OCI-M1 (cell line): Measurements from ENCODE around the gene MEGF8.
"Not testable (repeated sequence)": the region's sequence is repeated elsewhere in the genome, so short reads cannot be mapped to it uniquely, and the experiment has no call there.

Source experiments
- DNase-seq: peaks from one replicate; lab custom pipeline; 2025; lab: John Stamatoyannopoulos, UW

MEGF8 gene

GRCh38 chr19:42309686-42310085 lies 15.7 kb upstream of the MEGF8 start:
- no peak for DNase-seq

GRCh38 chr19:42311657-42312056 lies 13.8 kb upstream of the MEGF8 start:
- DNase-seq = peak; percentile 34

GRCh38 chr19:42312370-42312769 lies 13.1 kb upstream of the MEGF8 start:
- no peak for DNase-seq

- peak; percentile 64 for DNase-seq
These were observed 12.2 kb upstream of the MEGF8 start, which contains the start of gene TMEM145 for GRCh38 chr19:42313096-42313839. TMEM145 (plus strand) TSS chr19:42313309; CDS start chr19:42313377, 68 bp downstream.

DNA sequence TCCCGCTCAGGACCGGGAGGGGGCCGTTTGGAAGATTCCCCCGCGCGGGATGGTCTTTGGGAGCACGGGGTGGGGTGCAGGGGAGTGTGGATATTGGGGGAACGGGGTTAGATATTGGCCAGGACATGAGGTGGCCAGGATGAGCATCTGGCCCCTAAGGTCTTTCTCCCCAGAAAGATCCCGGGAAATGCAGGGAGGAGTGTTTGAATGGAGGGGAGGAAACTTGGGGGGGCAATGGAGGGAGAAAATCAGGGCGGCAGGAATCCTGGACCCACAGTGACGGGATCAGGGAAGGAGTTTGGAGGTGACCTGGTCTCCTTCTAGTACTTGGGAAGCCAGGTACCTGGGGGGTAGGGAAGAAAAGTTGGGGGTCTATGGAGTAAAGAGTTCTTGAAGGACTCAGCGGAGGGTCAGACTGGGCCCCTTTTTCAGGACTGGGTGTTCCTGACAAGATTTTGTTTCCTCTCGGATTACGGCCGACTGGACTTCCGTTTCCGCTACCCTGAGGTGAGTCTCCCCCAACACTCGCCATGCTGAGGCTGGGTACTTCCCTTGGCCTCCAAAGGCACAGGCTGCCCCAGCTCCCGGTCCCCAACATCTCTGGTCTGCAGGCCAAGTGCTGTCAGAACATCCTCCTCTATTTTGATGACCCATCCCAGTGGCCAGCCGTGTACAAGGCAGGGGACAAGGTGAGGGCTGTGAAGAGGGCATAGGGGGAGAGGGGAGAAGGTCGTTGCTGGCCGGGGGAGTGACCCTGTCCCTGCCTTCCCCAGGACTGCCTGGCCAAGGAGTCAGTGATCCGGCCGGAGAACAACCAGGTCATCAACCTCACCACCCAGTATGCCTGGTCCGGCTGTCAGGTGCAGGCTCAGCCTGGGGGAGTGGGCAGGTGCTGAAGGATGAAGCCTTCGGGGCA lies 11.3 kb upstream of the MEGF8 start:
- DNase-seq = no peak

- DNase-seq = no peak
These were observed 10.4 kb upstream of the MEGF8 start for GRCh38 chr19:42315024-42315423.

GRCh38 chr19:42316223-42317211 lies 8.9 kb upstream of the MEGF8 start:
- DNase-seq = peak; percentile 89

- DNase-seq = no peak
These were observed 7.9 kb upstream of the MEGF8 start for GRCh38 chr19:42317535-42317934.

DNA sequence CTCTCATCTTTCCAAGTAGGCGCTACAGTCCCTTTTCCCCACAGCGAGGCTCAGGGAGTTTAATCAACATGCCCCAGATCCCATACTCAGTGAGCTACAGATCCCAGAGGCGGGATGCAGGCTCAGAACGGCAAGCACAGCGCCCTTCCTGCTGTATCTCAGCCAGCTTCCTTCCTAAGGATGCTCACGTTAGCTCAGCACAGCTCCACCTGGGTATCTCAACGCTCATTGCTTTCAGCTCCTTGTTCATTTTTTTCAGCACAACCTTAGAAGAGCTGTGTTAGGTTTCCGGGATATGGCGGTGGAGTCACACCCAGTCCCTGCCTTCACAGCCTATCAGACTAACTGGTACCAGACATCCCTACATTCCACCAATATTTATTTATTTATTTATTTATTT lies 3.1 kb upstream of the MEGF8 start:
- no peak for DNase-seq

DNA sequence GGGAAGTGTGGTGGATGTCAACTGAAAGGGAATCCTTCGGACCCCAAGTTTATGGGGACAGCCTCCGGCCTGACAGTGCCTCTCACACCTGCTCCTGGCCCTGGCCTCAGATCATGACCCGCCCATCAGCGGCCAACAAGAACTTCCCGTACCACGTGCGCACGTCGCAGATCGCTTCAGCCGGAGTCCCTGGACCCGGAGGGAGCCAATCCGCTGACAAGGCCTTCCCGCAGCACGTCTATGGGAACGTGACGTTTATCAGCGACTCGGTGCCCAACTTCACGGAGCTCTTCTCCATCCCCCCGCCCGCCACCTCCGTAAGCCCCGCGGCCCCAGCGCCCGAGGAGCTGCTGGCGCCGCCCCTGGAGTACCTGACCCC lies 2.0 kb upstream of the MEGF8 start:
- DNase-seq = no peak

GRCh38 chr19:42323852-42324654 lies 1.4 kb upstream of the MEGF8 start:
- no peak for DNase-seq

GRCh38 chr19:42324655-42325307 lies 654 bp upstream of the MEGF8 start:
- no peak for DNase-seq

- DNase-seq = peak; percentile 77
These were observed 699 bp downstream of the MEGF8 start for GRCh38 chr19:42325896-42326771.

GRCh38 chr19:42326969-42327368 lies 1.5 kb downstream of the MEGF8 start:
- DNase-seq = no peak

DNA sequence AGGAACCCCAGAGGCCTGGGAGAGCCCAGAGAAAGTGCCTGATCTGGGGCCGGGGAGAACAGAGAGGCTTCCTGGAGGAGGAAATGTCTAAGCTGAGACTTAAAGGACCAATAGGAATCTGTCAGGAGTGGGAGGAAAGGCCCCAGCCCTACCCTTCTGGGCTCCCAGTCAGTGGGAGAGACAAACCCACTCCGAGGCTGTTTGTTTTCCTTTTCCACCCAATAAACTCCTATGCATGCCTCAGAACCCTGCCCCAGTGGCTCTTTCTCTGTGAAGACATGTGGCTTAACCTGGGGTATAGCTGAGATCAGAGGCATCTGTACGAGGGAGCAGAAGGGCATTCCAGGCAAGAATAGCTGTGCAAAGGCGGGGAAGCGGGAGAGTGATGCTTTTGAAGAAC lies 1.9 kb downstream of the MEGF8 start:
- no peak for DNase-seq

- no peak for DNase-seq
These were observed 2.7 kb downstream of the MEGF8 start for GRCh38 chr19:42328106-42328505.

GRCh38 chr19:42328854-42329253 lies 3.4 kb downstream of the MEGF8 start:
- DNase-seq = no peak

GRCh38 chr19:42330241-42330711 lies 4.8 kb downstream of the MEGF8 start:
- no peak for DNase-seq

DNA sequence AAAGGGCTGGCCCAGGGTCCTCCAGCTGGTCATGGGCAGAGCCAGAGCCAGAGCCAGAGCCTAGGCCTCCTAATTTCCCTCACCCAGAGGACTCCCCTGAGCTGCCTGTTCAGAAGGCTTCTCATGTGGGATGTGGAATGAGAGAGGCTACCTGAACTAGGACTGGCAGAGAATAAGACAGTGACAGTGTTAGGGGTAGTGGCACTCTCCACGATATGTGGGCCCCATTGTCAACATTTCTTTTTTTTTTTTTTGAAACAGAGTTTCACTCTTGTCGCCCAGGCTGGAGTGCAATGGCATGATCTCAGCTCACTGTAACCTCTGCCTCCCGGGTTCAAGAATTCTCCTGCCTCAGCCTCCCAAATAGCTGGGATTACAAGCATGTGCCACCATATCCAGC lies 5.9 kb downstream of the MEGF8 start:
- not testable (repeated sequence) for DNase-seq
